ENCODE results near the gene SMIM36. TPM values are rescaled to one million over a fixed set of nuclear protein-coding genes. Genes with fewer than 3 reads are reported as not detected.
"Not testable (repeated sequence)": the region's sequence is repeated elsewhere in the genome, so short reads cannot be mapped to it uniquely, and the experiment has no call there.

SMIM36 gene
- total RNA-seq, 1 experiment from 2014 or later, result not detected

DNA sequence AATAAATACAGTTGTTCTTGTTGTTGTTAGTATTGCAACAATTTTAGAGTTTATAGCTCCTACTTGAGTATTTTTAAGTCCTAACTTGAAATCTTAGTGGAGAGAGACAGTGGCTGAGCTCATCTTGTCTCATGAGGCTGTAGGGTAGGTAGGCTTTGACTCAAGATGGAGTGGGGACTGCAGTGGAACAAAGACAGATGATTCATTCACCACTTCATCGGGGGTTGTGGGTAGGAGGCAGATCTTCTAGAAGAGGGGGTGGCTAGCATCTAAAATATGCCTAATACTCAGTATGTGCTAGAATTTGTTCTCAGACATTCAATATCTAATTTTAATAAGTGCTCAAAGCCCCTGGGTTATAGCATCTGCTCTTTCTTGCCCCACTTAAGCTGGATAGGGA is 76.5 kb downstream of the SMIM36 start:
- Mint-ChIP-seq H3K4me3 (ENCODE audit: low read depth, unreplicated experiment) (no peak overlapping the region), H3K9me3 (ENCODE audit: low read depth, unreplicated experiment) (no peaks in the 10 kb centered on the region), H3K27ac (ENCODE audit: unreplicated experiment) (no peak overlapping the region), H3K27me3 (ENCODE audit: unreplicated experiment) (no peaks in the 10 kb centered on the region), H3K36me3 (ENCODE audit: insufficient read depth, unreplicated experiment) (no peaks in the 10 kb centered on the region), H3K4me1 (ENCODE audit: low read depth, unreplicated experiment) (peaks cover 57% of the 10 kb centered on the region)
- TF ChIP-seq, protein P1, sequence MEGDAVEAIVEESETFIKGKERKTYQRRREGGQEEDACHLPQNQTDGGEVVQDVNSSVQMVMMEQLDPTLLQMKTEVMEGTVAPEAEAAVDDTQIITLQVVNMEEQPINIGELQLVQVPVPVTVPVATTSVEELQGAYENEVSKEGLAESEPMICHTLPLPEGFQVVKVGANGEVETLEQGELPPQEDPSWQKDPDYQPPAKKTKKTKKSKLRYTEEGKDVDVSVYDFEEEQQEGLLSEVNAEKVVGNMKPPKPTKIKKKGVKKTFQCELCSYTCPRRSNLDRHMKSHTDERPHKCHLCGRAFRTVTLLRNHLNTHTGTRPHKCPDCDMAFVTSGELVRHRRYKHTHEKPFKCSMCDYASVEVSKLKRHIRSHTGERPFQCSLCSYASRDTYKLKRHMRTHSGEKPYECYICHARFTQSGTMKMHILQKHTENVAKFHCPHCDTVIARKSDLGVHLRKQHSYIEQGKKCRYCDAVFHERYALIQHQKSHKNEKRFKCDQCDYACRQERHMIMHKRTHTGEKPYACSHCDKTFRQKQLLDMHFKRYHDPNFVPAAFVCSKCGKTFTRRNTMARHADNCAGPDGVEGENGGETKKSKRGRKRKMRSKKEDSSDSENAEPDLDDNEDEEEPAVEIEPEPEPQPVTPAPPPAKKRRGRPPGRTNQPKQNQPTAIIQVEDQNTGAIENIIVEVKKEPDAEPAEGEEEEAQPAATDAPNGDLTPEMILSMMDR (IDR thresholded peaks at IDR 0.05; ENCODE audit: unreplicated experiment), result no peak
- BruUV-seq (replicated peaks), result no TSS peak
- CTCF ChIA-PET, result no interaction called here
- no peak for DNase-seq
- intact Hi-C loops (cut with micrococcal nuclease; ENCODE audit: unreplicated experiment), result loop anchor here (5.0 kb wide), 1 partner anchor 63 kb away; no protein-coding TSS in a partner anchor

DNA sequence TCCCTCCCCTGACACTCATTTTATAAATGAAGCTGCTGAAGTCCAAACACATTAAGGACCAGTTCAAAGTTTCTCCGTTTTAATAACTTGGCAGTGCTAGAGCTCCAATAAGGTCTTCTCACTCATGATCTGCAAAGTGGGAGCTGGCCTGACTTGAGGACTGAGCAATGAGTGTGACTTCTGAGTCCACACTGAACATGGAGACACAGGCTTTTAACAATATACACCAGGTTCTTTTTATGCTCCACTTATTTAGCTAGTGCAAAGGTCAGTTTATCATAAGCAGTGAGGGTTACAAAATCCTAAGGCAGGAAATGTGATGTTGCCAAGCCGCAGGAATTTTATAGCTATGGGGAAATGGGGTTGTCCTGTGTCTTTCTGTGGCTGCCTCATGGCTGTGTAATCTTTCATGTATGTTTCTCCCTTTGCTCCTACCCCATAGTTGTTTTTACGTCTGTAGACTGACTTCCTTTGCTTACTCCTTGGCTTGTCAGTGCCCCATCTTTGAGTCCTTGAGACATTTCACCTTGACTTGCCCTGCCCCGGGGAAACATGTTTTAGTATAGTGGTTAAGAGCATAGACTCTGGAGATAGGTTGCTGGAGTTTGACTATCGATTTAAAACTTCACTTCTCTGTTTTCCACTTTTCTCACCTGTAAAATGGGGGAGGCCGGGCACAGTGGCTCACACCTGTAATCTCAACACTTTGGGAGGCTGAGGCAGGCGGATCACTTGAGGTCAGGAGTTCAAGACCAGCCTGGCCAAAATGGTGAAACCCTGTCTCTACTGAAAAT is 77.4 kb downstream of the SMIM36 start:
- TF ChIP-seq, protein P1 (IDR thresholded peaks at IDR 0.05; ENCODE audit: unreplicated experiment), result no peak
- DNase-seq, result peak; percentile 52
- H3K9me3 Mint-ChIP-seq (ENCODE audit: low read depth, unreplicated experiment), result no peaks in the 10 kb centered on the region
- peak overlapping the region; percentile 25 for H3K4me3 Mint-ChIP-seq (ENCODE audit: low read depth, unreplicated experiment)
- CTCF ChIA-PET, result interaction anchor here (1.0 to 1.7 kb wide), 4 partner anchors 9 to 19 kb away, joined by 3 to 5 read pairs (median 4); partner anchors contain the start of gene MMD
- H3K4me1 Mint-ChIP-seq (ENCODE audit: low read depth, unreplicated experiment), result peaks cover 57% of the 10 kb centered on the region
- BruUV-seq (replicated peaks), result no TSS peak
- H3K27me3 Mint-ChIP-seq (ENCODE audit: unreplicated experiment), result no peaks in the 10 kb centered on the region
- no peaks in the 10 kb centered on the region for H3K36me3 Mint-ChIP-seq (ENCODE audit: insufficient read depth, unreplicated experiment)
- H3K27ac Mint-ChIP-seq (ENCODE audit: unreplicated experiment), result peak overlapping the region; percentile 90
- intact Hi-C loops (cut with micrococcal nuclease; ENCODE audit: unreplicated experiment), result loop anchor here (2.0 to 5.0 kb wide), 2 partner anchors 63 to 81 kb away; no protein-coding TSS in a partner anchor

DNA sequence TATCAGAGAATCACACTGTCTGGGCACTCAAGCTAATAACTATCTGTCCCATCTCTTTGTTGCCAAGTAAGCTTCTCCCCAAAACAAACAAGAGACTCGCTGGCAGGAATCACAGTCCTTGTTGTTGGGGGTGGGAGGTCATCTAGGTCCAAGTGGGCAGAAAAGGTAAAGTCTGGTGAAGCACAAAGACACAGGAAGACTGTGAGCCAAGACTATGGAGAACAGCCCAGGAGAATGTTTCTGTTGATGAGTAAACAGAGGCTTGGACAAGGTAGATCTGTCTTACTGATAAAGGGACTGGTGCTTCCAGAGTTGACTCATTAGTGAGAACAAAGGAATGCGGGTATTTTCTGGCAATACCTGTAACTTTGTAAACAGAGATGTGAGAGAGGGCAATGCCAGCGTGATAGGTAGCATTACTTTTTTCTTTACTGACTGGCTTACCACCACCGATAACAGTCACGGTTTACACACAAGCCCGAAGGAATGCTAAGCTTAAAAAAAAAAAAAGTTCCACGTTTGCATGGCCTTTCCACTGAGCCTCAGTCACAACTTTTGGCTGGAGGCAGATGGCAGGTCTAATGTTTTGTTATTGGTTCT is 78.1 kb downstream of the SMIM36 start:
- H3K9me3 Mint-ChIP-seq (ENCODE audit: low read depth, unreplicated experiment), result no peaks in the 10 kb centered on the region
- TF ChIP-seq, protein P1 (IDR thresholded peaks at IDR 0.05; ENCODE audit: unreplicated experiment), result no peak
- H3K4me3 Mint-ChIP-seq (ENCODE audit: low read depth, unreplicated experiment), result peak overlapping the region; percentile 25
- BruUV-seq (replicated peaks), result no TSS peak
- CTCF ChIA-PET, result interaction anchor here (0.6 to 1.7 kb wide), 6 partner anchors 9 to 317 kb away, joined by 3 to 5 read pairs (median 4); partner anchors contain the start of gene MMD
- H3K27ac Mint-ChIP-seq (ENCODE audit: unreplicated experiment), result peak overlapping the region; percentile 90
- H3K4me1 Mint-ChIP-seq (ENCODE audit: low read depth, unreplicated experiment), result peaks cover 57% of the 10 kb centered on the region
- intact Hi-C loops (cut with micrococcal nuclease; ENCODE audit: unreplicated experiment), result loop anchor here (2.0 to 5.0 kb wide), 2 partner anchors 64 to 82 kb away; no protein-coding TSS in a partner anchor
- DNase-seq, result peak; percentile 54
- H3K36me3 Mint-ChIP-seq (ENCODE audit: insufficient read depth, unreplicated experiment), result no peaks in the 10 kb centered on the region
- no peaks in the 10 kb centered on the region for H3K27me3 Mint-ChIP-seq (ENCODE audit: unreplicated experiment)

DNA sequence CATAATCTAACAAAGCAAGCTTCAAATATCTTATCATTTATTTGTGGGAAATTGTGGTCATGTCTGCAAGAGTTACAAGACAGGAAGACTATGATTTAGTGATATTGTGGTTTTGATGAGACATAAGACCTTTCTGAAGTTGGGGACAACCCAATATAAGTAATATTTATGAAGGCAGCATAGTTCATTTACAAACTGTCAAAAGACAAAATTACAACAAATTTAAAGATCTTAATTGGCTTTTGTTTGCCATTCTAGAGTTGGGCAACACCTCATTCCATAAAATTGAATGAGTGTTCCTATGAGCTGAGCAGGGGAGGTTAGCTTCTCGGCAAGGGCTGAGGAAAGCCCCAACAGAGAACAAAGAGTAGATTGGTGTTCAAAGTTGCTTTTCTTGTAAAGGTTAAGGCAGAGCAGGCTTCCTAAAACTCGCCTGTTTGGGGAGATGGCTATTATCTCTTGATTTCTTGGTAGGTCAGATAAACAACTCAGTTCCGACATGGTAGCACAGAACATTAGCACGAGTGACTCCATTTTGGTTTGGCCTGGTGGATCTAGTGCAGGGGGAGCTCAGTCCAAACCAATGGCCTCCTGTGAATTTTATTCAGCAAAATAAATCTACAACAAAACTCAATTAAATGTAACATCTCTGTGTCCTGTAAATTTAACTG is 78.8 kb downstream of the SMIM36 start:
- no peaks in the 10 kb centered on the region for H3K36me3 Mint-ChIP-seq (ENCODE audit: insufficient read depth, unreplicated experiment)
- CTCF ChIA-PET, result interaction anchor here (0.6 to 1.7 kb wide), 3 partner anchors 11 to 318 kb away, joined by 3 to 5 read pairs (median 4); partner anchors contain the start of gene MMD
- H3K9me3 Mint-ChIP-seq (ENCODE audit: low read depth, unreplicated experiment), result no peaks in the 10 kb centered on the region
- intact Hi-C loops (cut with micrococcal nuclease; ENCODE audit: unreplicated experiment), result loop anchor here (2.0 to 5.0 kb wide), 2 partner anchors 65 to 82 kb away; no protein-coding TSS in a partner anchor
- H3K27ac Mint-ChIP-seq (ENCODE audit: unreplicated experiment), result peak overlapping the region; percentile 90
- no peaks in the 10 kb centered on the region for H3K27me3 Mint-ChIP-seq (ENCODE audit: unreplicated experiment)
- TF ChIP-seq, protein P1 (IDR thresholded peaks at IDR 0.05; ENCODE audit: unreplicated experiment), result no peak
- no peak for DNase-seq
- BruUV-seq (replicated peaks), result no TSS peak
- H3K4me3 Mint-ChIP-seq (ENCODE audit: low read depth, unreplicated experiment), result no peak overlapping the region
- H3K4me1 Mint-ChIP-seq (ENCODE audit: low read depth, unreplicated experiment), result peaks cover 54% of the 10 kb centered on the region

DNA sequence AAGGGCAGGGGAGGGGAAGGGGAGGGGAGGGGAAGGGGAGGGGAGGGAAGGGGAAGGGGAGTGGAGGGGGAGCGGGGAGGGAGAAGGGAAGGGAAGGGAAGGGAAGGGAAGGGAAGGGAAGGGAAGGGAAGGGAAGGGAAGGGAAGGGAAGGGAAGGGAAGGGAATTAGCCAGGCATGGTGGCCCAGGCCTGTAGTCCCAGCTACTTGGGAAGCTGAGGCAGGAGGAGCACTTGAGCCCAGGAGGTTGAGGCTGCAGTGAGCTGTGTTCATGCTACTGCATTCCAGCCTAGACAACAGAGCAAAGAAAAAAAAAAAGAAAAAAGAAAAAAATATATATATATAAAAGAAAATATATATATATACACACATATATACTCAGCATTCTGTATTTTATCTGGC is 79.3 kb downstream of the SMIM36 start:
- H3K4me1 Mint-ChIP-seq (ENCODE audit: low read depth, unreplicated experiment), result peaks cover 48% of the 10 kb centered on the region

More for the DNA sequence above, 79.3 kb downstream of the SMIM36 start:
- intact Hi-C loops (cut with micrococcal nuclease; ENCODE audit: unreplicated experiment), result loop anchor here (2.0 to 5.0 kb wide), 2 partner anchors 65 to 83 kb away; no protein-coding TSS in a partner anchor
- H3K27me3 Mint-ChIP-seq (ENCODE audit: unreplicated experiment); H3K9me3 Mint-ChIP-seq (ENCODE audit: low read depth, unreplicated experiment); DNase-seq; H3K36me3 Mint-ChIP-seq (ENCODE audit: insufficient read depth, unreplicated experiment); H3K4me3 Mint-ChIP-seq (ENCODE audit: low read depth, unreplicated experiment); BruUV-seq (replicated peaks): not testable (repeated sequence)
- CTCF ChIA-PET, result interaction anchor here (1.0 kb wide), 1 partner anchor 54 kb away, joined by 3 read pairs; no protein-coding TSS in a partner anchor
- peak overlapping the region; percentile 90 for H3K27ac Mint-ChIP-seq (ENCODE audit: unreplicated experiment)
